Subcutaneous abdominal adipose tissue (tissue), 5 donors: ENCODE results near the gene TCTN3.
"Not testable (repeated sequence)": the region's sequence is repeated elsewhere in the genome, so short reads cannot be mapped to it uniquely, and the experiment has no call there.

Source experiments
- H3K27ac ChIP-seq: one replicate; pipeline ENCODE4 v1.7.0; 2013; ENCODE audit warnings: low read depth, mild to moderate bottlenecking, inconsistent platforms, low read length, moderate library complexity
- H3K27me3 ChIP-seq, 5 donors: one replicate each; pipeline ENCODE4 v1.7.0; 2013; ENCODE audit warnings: low read length in 5 of 5, inconsistent platforms in 1 of 5; ENCODE audit not compliant: control insufficient read depth in 5 of 5, insufficient read depth in 4 of 5
- H3K36me3 ChIP-seq, 5 donors: one replicate each; pipeline ENCODE4 v1.7.0; 2013; ENCODE audit warnings: low read length in 5 of 5; ENCODE audit not compliant: control insufficient read depth in 5 of 5, insufficient read depth in 5 of 5
- H3K4me1 ChIP-seq, 5 donors: one replicate each; pipeline ENCODE4 v1.7.0; 2013; ENCODE audit warnings: low read length in 5 of 5, mild to moderate bottlenecking in 3 of 5, moderate library complexity in 1 of 5; ENCODE audit not compliant: control insufficient read depth in 5 of 5, insufficient read depth in 5 of 5
- H3K4me3 ChIP-seq, 5 donors: one replicate each; pipeline ENCODE4 v1.7.0; 2013; ENCODE audit warnings: low read length in 5 of 5, low read depth in 1 of 5
- H3K9ac ChIP-seq, 5 donors: one replicate each; pipeline ENCODE4 v1.7.0; 2013; ENCODE audit warnings: low read length in 5 of 5, mild to moderate bottlenecking in 4 of 5, moderate library complexity in 3 of 5
- H3K9me3 ChIP-seq, 5 donors: one replicate each; pipeline ENCODE4 v1.7.0; 2013; ENCODE audit warnings: low read length in 5 of 5; ENCODE audit not compliant: control insufficient read depth in 5 of 5
- donor health status: healthy.
- donor health status: healthy.
- donor health status: healthy.
- donor health status: healthy.
- donor health status: healthy.

Gene TCTN3, protein sequence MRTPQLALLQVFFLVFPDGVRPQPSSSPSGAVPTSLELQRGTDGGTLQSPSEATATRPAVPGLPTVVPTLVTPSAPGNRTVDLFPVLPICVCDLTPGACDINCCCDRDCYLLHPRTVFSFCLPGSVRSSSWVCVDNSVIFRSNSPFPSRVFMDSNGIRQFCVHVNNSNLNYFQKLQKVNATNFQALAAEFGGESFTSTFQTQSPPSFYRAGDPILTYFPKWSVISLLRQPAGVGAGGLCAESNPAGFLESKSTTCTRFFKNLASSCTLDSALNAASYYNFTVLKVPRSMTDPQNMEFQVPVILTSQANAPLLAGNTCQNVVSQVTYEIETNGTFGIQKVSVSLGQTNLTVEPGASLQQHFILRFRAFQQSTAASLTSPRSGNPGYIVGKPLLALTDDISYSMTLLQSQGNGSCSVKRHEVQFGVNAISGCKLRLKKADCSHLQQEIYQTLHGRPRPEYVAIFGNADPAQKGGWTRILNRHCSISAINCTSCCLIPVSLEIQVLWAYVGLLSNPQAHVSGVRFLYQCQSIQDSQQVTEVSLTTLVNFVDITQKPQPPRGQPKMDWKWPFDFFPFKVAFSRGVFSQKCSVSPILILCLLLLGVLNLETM

DNA sequence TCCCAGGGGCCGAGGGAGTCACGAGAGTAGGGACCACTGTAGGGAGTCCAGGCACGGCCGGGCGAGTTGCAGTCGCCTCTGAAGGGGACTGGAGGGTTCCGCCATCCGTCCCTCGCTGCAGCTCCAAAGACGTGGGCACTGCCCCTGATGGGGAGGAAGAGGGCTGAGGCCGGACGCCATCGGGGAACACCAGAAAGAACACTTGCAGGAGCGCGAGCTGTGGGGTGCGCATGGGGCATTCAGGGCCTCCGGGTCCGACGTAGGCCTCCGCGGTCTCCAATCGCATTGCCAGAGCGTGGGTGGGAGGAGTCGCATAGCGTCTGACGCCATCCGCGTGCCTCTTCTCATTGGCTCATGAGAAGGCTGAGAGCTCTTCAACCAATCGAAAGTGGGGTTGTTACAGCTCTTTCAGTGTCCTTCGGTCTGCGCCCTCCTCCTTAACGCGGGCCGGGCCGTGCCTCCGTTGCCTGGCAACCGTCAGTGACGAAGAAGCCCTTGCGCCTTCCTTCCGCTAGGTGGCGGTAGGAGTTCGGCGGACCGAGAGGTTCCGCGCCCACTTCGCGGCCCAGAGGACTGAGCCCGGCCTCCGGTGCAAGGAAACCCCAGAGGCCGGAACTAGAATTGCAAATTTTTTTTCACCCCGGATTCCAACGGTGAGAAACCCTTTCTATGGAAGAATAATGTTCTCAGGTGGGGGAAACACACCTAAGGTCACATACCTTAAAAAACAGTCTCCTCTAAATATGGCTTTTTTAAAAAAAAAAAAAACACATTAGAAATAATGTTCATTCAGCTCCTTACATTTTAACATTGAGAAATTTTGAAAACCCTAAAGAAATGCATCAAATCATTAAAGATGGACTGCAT is at the start of gene TCTN3:
TCTN3 (minus strand) TSS at position 260 of the 867 bp plus-strand sequence; CDS start at position 232, 28 bp downstream.
- peaks cover 6 to 23% (median 18%) of the 10 kb centered on the region in 5 donors for H3K36me3 ChIP-seq
- H3K4me3 ChIP-seq = peak within 1 kb of the TSS; percentile 96 to 97 (median 97)
- peak within 1 kb of the TSS; percentile 72 to 98 (median 92) for H3K9ac ChIP-seq
- H3K4me1 ChIP-seq = peaks cover 3 to 18% (median 13%) of the 10 kb centered on the region in 5 donors
- H3K27ac ChIP-seq = peak within 1 kb of the TSS; percentile 72
- H3K9me3 ChIP-seq = no peaks in the 10 kb centered on the region
- no peaks in the 10 kb centered on the region for H3K27me3 ChIP-seq

DNA sequence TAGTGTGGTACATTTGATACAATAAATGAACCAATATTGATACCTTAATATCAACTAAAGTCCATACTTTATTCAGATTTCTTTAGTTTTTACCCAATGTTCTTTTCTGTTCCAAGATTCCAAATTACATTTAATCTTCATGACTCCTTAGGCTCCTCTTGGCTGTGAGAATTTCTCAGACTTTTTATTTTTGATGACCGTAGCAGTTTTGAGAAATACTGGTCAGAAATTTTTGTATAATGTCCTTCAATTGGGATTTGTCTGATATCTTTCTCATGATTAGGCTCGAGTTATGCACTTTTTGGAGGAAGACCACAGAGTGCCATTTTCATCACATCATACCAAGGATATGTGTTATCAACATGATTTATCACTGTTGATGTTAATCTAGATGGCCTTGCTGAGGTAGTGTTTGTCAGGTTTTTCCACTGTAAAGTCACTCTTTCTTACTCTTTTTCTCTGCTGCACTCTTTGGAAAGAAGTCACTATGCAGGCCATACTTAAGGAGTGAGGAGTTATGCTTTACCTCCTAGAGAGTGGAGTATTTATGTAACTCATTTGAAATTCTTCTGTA is 49.3 kb upstream of the TCTN3 start:
- Histone ChIP-seq H3K9me3 (no peaks in the 10 kb centered on the region), H3K4me3 (no peak overlapping the region), H3K9ac (no peak overlapping the region), H3K4me1 (peaks cover 0 to 19% (median 0%) of the 10 kb centered on the region in 5 donors), H3K27me3 (no peaks in the 10 kb centered on the region), H3K36me3 (no peaks in the 10 kb centered on the region), H3K27ac (no peak overlapping the region)

DNA sequence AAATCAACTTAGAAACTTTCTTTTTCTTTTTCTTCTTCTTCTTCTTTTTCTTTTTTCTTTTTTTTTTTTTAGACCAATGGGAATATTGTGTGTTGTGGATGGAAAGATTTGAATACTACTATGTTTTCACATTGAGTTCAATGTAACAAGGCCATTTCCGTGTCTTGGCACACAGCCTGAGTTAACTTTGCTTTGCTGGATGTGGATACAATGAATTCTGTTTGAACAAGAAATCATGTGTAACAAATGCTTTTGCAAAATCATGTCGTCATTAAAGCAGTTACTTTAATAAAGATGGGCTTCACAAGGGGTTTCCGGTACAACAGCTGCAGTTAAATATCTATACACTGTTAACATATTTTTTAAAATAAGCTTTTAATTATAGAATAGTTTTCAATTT is 48.8 kb upstream of the TCTN3 start:
- H3K27ac ChIP-seq = no peak overlapping the region
- H3K4me3 ChIP-seq = no peak overlapping the region
- no peak overlapping the region for H3K9ac ChIP-seq
- no peaks in the 10 kb centered on the region for H3K27me3 ChIP-seq
- H3K36me3 ChIP-seq = no peaks in the 10 kb centered on the region
- no peaks in the 10 kb centered on the region for H3K9me3 ChIP-seq
- H3K4me1 ChIP-seq = peaks cover 0 to 19% (median 0%) of the 10 kb centered on the region in 5 donors

DNA sequence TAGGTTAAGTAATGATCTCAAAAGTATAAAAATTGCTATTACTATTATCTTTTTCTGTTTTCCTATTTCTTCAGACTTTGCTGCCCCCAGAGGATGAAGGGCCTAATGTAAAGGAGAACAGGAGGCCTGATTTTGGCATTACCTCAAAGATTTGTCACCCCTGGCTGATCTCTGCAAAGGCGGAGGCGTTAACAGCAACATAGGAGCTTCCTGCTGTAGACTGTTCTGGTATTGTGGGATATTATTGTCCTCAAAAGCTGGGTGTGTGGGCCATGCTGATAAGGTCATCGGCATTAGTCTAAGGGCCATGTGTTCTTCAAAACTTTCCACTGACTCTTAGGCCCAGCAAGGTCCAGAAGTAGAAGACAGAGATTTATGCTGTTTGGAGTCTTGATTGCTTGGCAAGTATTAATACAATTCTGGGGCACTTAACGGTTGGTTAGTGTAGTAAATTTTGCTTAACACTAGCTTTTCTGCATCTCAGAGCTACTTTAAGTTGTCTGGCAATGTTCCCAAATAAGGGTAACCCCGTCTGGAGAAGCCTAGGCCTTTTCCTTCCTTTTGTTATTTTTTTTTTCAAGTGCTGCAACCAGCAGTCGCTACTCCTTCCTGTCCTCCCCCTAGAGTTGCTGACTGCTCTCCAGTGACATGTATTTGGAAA is 48.2 kb upstream of the TCTN3 start:
- H3K27me3 ChIP-seq = no peaks in the 10 kb centered on the region
- no peaks in the 10 kb centered on the region for H3K9me3 ChIP-seq
- H3K27ac ChIP-seq = peak overlapping the region; percentile 51
- H3K4me3 ChIP-seq = no peak overlapping the region
- no peaks in the 10 kb centered on the region for H3K36me3 ChIP-seq
- H3K9ac ChIP-seq = no peak overlapping the region
- peaks cover 0 to 19% (median 0%) of the 10 kb centered on the region in 5 donors for H3K4me1 ChIP-seq

DNA sequence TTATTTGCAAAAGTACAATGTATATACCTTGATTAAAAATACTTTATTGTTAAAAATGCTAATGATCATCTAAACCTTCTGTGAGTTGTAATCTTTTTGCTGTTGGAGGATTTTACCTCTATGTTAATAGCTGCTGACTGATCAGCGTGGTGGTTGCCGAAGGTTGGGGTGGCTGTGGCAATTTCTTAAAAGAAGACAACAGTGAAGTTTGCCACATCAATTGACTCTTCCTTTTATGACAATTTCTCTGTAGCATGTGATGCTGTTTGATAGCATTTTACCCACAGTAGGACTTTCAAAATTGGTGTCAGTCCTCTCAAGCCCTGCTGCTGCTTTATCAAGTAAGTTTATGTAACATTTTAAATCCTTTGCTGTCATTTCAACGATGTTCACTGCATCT is 45.3 kb upstream of the TCTN3 start:
- Histone ChIP-seq H3K4me3 (no peak overlapping the region), H3K4me1 (peaks cover 0 to 19% (median 0%) of the 10 kb centered on the region in 5 donors), H3K27ac (no peak overlapping the region), H3K36me3 (no peaks in the 10 kb centered on the region), H3K9me3 (peaks cover 0 to 1% (median 0%) of the 10 kb centered on the region in 5 donors), H3K27me3 (no peaks in the 10 kb centered on the region), H3K9ac (no peak overlapping the region)

DNA sequence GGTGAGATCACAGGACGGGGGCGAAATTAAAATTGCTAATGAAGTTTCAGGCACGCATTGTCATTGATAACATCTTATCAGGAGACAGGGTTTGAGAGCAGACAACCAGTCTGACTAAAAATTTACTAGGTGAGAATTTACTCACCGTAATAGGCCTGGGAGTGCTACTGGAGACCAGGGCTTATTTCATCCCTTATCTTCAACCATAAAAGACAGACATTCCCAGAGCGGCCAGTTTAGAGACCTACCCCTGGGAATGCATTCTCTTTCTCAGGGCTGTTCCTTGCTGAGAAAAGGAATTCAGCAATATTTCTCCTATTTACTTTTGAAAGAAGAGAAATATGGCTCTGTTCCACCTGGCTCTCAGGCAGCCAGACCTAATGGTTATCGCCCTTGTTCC is 39.2 kb upstream of the TCTN3 start:
- H3K27me3 ChIP-seq, H3K27ac ChIP-seq, H3K36me3 ChIP-seq, H3K9ac ChIP-seq, H3K4me3 ChIP-seq: not testable (repeated sequence)
- Histone ChIP-seq H3K4me1 (peaks cover 0 to 16% (median 0%) of the 10 kb centered on the region in 5 donors), H3K9me3 (peaks cover 0 to 12% (median 9%) of the 10 kb centered on the region in 5 donors)

DNA sequence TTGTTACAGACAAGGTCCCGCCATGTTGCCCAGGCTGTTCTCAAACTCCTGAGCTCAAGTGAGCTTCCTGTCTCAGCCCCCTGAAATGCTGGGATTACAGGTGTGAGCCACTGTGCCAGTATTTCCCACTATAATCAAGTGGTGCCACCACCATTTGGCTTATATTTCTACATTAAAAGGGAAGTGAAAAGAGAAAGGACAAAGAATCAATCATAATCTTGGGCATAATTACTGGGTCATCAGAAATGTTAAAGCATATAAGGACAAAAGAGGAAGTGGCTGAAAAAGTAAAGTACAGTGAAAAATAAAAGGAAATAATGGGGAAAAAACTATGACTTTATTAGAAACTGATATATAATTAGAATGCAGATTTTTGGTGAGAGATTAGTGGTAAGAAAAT is 36.5 kb upstream of the TCTN3 start:
- Histone ChIP-seq H3K9me3 (peaks cover 0 to 12% (median 9%) of the 10 kb centered on the region in 5 donors), H3K4me3 (no peak overlapping the region), H3K27ac (no peak overlapping the region), H3K27me3 (no peaks in the 10 kb centered on the region), H3K4me1 (peaks cover 0 to 16% (median 0%) of the 10 kb centered on the region in 5 donors), H3K9ac (no peak overlapping the region), H3K36me3 (no peaks in the 10 kb centered on the region)

DNA sequence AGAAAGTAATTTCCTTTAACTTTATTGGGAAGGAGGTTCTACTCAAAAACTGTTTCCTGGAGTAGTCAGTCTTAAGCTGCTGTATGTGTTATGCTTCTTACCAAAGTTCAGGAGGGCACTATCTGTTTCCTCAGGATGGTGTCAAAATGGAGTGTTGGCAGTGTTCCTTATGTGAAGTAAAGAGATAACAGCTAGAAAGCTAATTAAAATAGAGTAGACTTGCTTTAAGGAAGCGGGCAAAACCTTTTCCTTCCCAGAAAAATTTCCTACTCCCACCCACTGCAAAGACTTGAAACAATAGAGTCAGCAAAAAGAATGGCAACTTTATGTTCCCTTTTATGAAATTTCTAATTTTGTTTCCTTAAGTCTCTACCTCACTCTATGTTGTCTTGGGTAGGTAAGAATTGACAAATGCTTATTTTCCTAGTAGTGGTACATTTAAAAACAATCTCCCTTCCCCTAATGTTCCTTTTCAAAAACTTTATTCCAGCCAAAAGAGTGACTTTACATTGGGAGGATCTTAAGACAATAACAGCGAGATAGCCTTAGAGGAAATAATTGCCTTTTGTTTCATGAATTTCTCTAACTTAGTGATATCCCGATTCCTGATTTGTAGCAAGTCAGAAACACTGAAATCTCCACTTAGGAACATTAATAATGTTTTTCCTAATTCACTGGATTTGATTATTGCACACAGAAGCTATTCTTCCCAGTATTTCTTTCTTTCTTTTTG is 35.8 kb upstream of the TCTN3 start:
- H3K27ac ChIP-seq = peak overlapping the region; percentile 18

DNA sequence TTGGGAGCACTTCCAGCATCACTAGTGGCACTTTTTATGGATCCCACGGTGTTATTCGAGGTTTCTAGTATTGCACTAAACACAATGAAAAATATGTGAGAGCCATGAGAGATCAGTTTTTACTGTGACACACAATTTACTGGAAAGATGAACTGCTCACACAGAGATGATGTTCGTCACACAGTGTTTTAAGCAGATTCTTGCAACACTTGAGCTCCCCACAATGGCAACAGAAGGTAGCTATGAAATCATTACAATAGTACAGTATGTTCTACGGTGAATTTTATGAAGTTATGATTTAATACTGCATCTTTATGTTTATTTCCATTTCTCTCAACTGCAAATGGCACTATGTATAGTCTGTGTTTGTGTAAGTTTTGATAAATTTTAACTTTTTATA is 34.8 kb upstream of the TCTN3 start:
- Histone ChIP-seq H3K27me3 (no peaks in the 10 kb centered on the region), H3K4me1 (peaks cover 0 to 16% (median 0%) of the 10 kb centered on the region in 5 donors), H3K4me3 (no peak overlapping the region), H3K9me3 (peaks cover 0 to 6% (median 5%) of the 10 kb centered on the region in 5 donors), H3K9ac (no peak overlapping the region), H3K36me3 (no peaks in the 10 kb centered on the region), H3K27ac (no peak overlapping the region)

More for the DNA sequence above, 35.8 kb upstream of the TCTN3 start:
- H3K36me3 ChIP-seq = no peaks in the 10 kb centered on the region
- H3K9ac ChIP-seq = no peak overlapping the region
- peaks cover 0 to 16% (median 0%) of the 10 kb centered on the region in 5 donors for H3K4me1 ChIP-seq
- no peak overlapping the region for H3K4me3 ChIP-seq
- no peaks in the 10 kb centered on the region for H3K27me3 ChIP-seq
- H3K9me3 ChIP-seq = peaks cover 0 to 12% (median 9%) of the 10 kb centered on the region in 5 donors
